AG10803 (cell line): ENCODE data around the gene ADGRB2.

ENCODE experiments used
- DNase-seq: peaks from one replicate; pipeline ENCODE4 v3.0.0; 2010; ENCODE audit warnings: low read depth
- H3K4me3 ChIP-seq: 2 replicates; pipeline ENCODE4 v1.5.1; 2011; ENCODE audit warnings: mild to moderate bottlenecking, low read length, control low read depth
- CTCF ChIP-seq: conservative IDR thresholded peaks from 2 replicates; pipeline ENCODE4 v1.5.1; 2011; ENCODE audit warnings: mild to moderate bottlenecking, low read length, control low read depth, inconsistent platforms

Gene ADGRB2

GRCh38 chr1:31688233-31688918 is 75.8 kb downstream of the ADGRB2 start:
- TF ChIP-seq CTCF, result no peak
- no peak overlapping the region for H3K4me3 ChIP-seq
- DNase-seq, result no peak

GRCh38 chr1:31687601-31688000 is 76.5 kb downstream of the ADGRB2 start:
- no peak for TF ChIP-seq CTCF
- H3K4me3 ChIP-seq, result no peak overlapping the region
- DNase-seq, result no peak

- no peak for TF ChIP-seq CTCF
- no peak for DNase-seq
- H3K4me3 ChIP-seq, result no peak overlapping the region
Measured at GRCh38 chr1:31685795-31686194, 78.3 kb downstream of the ADGRB2 start.

GRCh38 chr1:31683997-31684396 is 80.1 kb downstream of the ADGRB2 start:
- no peak for DNase-seq
- TF ChIP-seq CTCF, result peak; percentile 28
- no peak overlapping the region for H3K4me3 ChIP-seq

GRCh38 chr1:31681415-31681814 is 82.7 kb downstream of the ADGRB2 start:
- no peak for DNase-seq
- H3K4me3 ChIP-seq, result no peak overlapping the region
- TF ChIP-seq CTCF, result no peak

GRCh38 chr1:31679676-31680230 is 84.4 kb downstream of the ADGRB2 start:
- DNase-seq, result no peak
- no peak overlapping the region for H3K4me3 ChIP-seq
- TF ChIP-seq CTCF, result no peak

- DNase-seq, result peak; percentile 53
- TF ChIP-seq CTCF, result no peak
- H3K4me3 ChIP-seq, result no peak overlapping the region
Measured at GRCh38 chr1:31679091-31679490, 85.0 kb downstream of the ADGRB2 start.
